Smooth muscle cell (in vitro differentiated cells): ENCODE results near the gene TMPRSS11F. TPM values are rescaled to one million over a fixed set of nuclear protein-coding genes. Genes with fewer than 3 reads are reported as not detected.

Experiments used
- DNase-seq: peaks from one replicate; lab custom pipeline; 2025; ENCODE audit not compliant: unreplicated experiment; lab: John Stamatoyannopoulos, UW
- H2AFZ ChIP-seq: fragments of 200-600 bp; sonication (generic); 2 replicates; pipeline ENCODE4 v1.6.0; 2016; ENCODE audit warnings: antibody characterized with exemption, low read depth, mild to moderate bottlenecking
- H3F3A ChIP-seq: fragments of 200-600 bp; sonication (generic); 2 replicates; pipeline ENCODE4 v1.6.0; 2017; ENCODE audit warnings: antibody characterized with exemption, low read depth
- H3K27ac ChIP-seq: fragments of 200-600 bp; sonication (generic); 2 replicates; pipeline ENCODE4 v1.5.1; 2016; ENCODE audit warnings: low read depth, mild to moderate bottlenecking
- H3K27me3 ChIP-seq: fragments of 200-600 bp; sonication (generic); 2 replicates; pipeline ENCODE4 v1.6.1; 2016; ENCODE audit warnings: low read depth, mild to moderate bottlenecking
- H3K36me3 ChIP-seq: fragments of 200-600 bp; sonication (generic); 2 replicates; pipeline ENCODE4 v1.5.1; 2016; ENCODE audit warnings: low read depth
- H3K4me1 ChIP-seq: fragments of 200-600 bp; sonication (generic); 2 replicates; pipeline ENCODE4 v1.5.1; 2016; ENCODE audit warnings: low read depth
- H3K4me2 ChIP-seq: fragments of 200-600 bp; sonication (generic); 2 replicates; pipeline ENCODE4 v1.6.0; 2016; ENCODE audit warnings: mild to moderate bottlenecking
- H3K4me3 ChIP-seq: fragments of 200-600 bp; sonication (generic); 2 replicates; pipeline ENCODE4 v1.5.1; 2016; ENCODE audit warnings: mild to moderate bottlenecking
- H3K79me2 ChIP-seq: fragments of 200-600 bp; sonication (generic); 2 replicates; pipeline ENCODE4 v1.6.0; 2016; ENCODE audit warnings: low read depth, mild to moderate bottlenecking
- H3K9ac ChIP-seq: fragments of 200-600 bp; sonication (generic); 2 replicates; pipeline ENCODE4 v1.6.0; 2016; ENCODE audit warnings: low read depth
- H3K9me3 ChIP-seq: fragments of 200-600 bp; sonication (generic); replicated peaks from 2 replicates; pipeline ENCODE4 v1.5.1; 2016; ENCODE audit warnings: low read depth
- H4K20me1 ChIP-seq: fragments of 200-600 bp; sonication (generic); 2 replicates; pipeline ENCODE4 v1.6.0; 2016; ENCODE audit warnings: low read depth
- CTCF ChIP-seq: fragments of 200-600 bp; sonication (generic); IDR thresholded peaks from 2 replicates; pipeline ENCODE4 v1.5.1; 2017; ENCODE audit warnings: borderline replicate concordance, mild to moderate bottlenecking, antibody characterized with exemption; ENCODE audit not compliant: insufficient read depth, poor library complexity, severe bottlenecking
- WGBS: methylation state at CpG from one replicate; pipeline ENCODE4 v1.1.7; 2016; ENCODE audit warnings: low lambda C conversion rate; 5-methylcytosine and 5-hydroxymethylcytosine counted together
- polyA plus RNA-seq: library from polyadenylated mRNA; unstranded; fragments of >200 nt; fragmentation: Nextera tagmentation; extraction: Ambion mirVana; gene quantifications from 2 replicates; pipeline ENCODE4 v1.2.1, GENCODE V29; 2016
- total RNA-seq: library from RNA; depleted of rRNA; stranded (reverse); fragments of >200 nt; gene quantifications from 2 replicates; pipeline ENCODE4 v1.2.3, GENCODE V29; 2014

Gene TMPRSS11F
- total and polyA plus RNA-seq, 2 experiments from 2014 or later, result 1.0 TPM; not detected in 1

GRCh38 chr4:68162196-68162595 is 32.5 kb upstream of the TMPRSS11F start:
- WGBS, result 88% methylated on average over 4 of the region's 4 CpGs
- H3K27me3 ChIP-seq, result no peaks in the 10 kb centered on the region
- TF ChIP-seq CTCF, result no peak
- H3K27ac ChIP-seq, result no peak overlapping the region
- H2AFZ ChIP-seq, result no peak overlapping the region
- no peaks in the 10 kb centered on the region for H4K20me1 ChIP-seq
- no peaks in the 10 kb centered on the region for H3K36me3 ChIP-seq
- no peak for DNase-seq
- no peaks in the 10 kb centered on the region for H3F3A ChIP-seq
- no peaks in the 10 kb centered on the region for H3K79me2 ChIP-seq
- no peak overlapping the region for H3K4me2 ChIP-seq
- no peaks in the 10 kb centered on the region for H3K4me1 ChIP-seq
- H3K4me3 ChIP-seq, result no peak overlapping the region
- no peak overlapping the region for H3K9ac ChIP-seq
- no peaks in the 10 kb centered on the region for H3K9me3 ChIP-seq

DNA sequence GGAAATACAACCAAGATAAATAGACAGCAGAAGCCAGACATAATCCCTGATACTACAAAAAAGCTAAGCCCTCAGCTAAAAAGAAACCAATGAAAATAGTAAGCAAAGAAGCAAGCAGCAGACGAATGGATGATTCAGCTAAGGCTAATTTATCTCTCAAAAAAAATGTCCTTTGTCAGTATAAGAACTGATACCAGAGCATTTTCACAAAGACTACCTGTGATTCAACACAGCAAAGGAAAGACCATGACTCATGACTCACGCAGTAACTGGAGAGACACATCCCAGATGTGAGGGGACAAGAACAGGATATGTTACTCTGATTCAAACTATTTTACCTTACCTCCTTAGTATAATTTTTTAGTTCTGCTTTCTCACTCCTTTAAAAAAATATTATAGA is 22.7 kb upstream of the TMPRSS11F start:
- Histone ChIP-seq H4K20me1 (no peaks in the 10 kb centered on the region), H3F3A (no peaks in the 10 kb centered on the region), H3K36me3 (no peaks in the 10 kb centered on the region), H2AFZ (peak overlapping the region; percentile 6), H3K4me2 (peak overlapping the region; percentile 14), H3K9me3 (no peaks in the 10 kb centered on the region), H3K9ac (no peak overlapping the region), H3K4me1 (no peaks in the 10 kb centered on the region), H3K27me3 (no peaks in the 10 kb centered on the region), H3K4me3 (no peak overlapping the region), H3K79me2 (no peaks in the 10 kb centered on the region), H3K27ac (peak overlapping the region; percentile 79)
- TF ChIP-seq CTCF, result no peak
- WGBS, result 3% methylated on average over 2 of the region's 2 CpGs
- DNase-seq, result no peak

- Histone ChIP-seq H3K27ac (no peak overlapping the region), H3K9me3 (no peaks in the 10 kb centered on the region), H3K79me2 (no peaks in the 10 kb centered on the region), H3K4me3 (no peak overlapping the region), H3K36me3 (no peaks in the 10 kb centered on the region), H3K27me3 (no peaks in the 10 kb centered on the region), H2AFZ (peak overlapping the region; percentile 64), H3K9ac (no peak overlapping the region), H4K20me1 (no peaks in the 10 kb centered on the region), H3K4me1 (no peaks in the 10 kb centered on the region), H3F3A (no peaks in the 10 kb centered on the region), H3K4me2 (peak overlapping the region; percentile 3)
- no peak for TF ChIP-seq CTCF
- no peak for DNase-seq
- 66% methylated on average over 3 of the region's 3 CpGs for WGBS
These were observed 19.4 kb upstream of the TMPRSS11F start for GRCh38 chr4:68148800-68149685.

DNA sequence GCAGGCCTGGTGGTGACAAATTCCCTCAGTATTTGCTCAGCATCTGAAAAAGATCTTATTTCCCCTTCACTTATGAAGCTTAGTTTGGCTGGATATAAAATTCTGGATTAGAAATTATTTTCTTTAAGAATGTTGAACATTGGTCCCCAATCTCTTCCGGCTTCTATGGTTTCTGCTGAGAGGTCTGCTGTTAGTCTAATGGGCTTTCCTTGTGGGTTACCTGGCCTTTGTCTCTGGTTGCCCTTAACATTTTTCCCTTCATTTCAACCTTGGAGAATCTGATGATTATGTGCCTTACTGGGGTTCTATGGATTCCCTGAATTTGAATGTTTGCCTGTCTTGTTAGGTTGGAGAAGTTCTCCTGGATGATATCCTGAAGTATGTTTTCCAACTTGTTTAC is 17.4 kb upstream of the TMPRSS11F start:
- Histone ChIP-seq H3K27me3 (no peaks in the 10 kb centered on the region), H3K9ac (no peak overlapping the region), H3K79me2 (no peaks in the 10 kb centered on the region), H3K36me3 (no peaks in the 10 kb centered on the region), H2AFZ (no peak overlapping the region), H3K4me2 (no peak overlapping the region), H4K20me1 (no peaks in the 10 kb centered on the region), H3K9me3 (no peaks in the 10 kb centered on the region), H3K4me3 (no peak overlapping the region), H3F3A (no peaks in the 10 kb centered on the region), H3K27ac (no peak overlapping the region), H3K4me1 (no peaks in the 10 kb centered on the region)
- 96% methylated on average over 1 of the region's 1 CpG for WGBS
- no peak for DNase-seq
- TF ChIP-seq CTCF, result no peak
